ENCODE data around the gene PIP5K1B. TPM values are rescaled to one million over a fixed set of nuclear protein-coding genes. Genes with fewer than 3 reads are reported as not detected.

PIP5K1B gene
- total RNA-seq, 1 experiment from 2014 or later = 0.16 TPM

GRCh38 chr9:68832861-68833518 is 128.0 kb downstream of the PIP5K1B start:
- intact Hi-C loops (cut with micrococcal nuclease) = no loop called here
- H3K36me3 Mint-ChIP-seq (ENCODE audit: insufficient read depth, unreplicated experiment) = no peaks in the 10 kb centered on the region
- no peak for TF ChIP-seq CTCF (IDR thresholded peaks at IDR 0.05; ENCODE audit: unreplicated experiment)
- no peaks in the 10 kb centered on the region for H3K4me1 Mint-ChIP-seq (ENCODE audit: insufficient read depth, unreplicated experiment)
- no peak overlapping the region for H3K27ac Mint-ChIP-seq (ENCODE audit: low read depth, unreplicated experiment)
- CTCF ChIA-PET = interaction anchor here (0.6 to 1.0 kb wide), 4 partner anchors 75 to 341 kb away, joined by 3 to 4 read pairs (median 3); no protein-coding TSS in a partner anchor
- H3K27me3 Mint-ChIP-seq (ENCODE audit: insufficient read depth, unreplicated experiment) = peaks cover 20% of the 10 kb centered on the region
- BruUV-seq (replicated peaks) = no TSS peak
- POLR2A ChIA-PET = no interaction called here
- DNase-seq (ENCODE audit: unreplicated experiment) = peak; percentile 27
- no peaks in the 10 kb centered on the region for H3K9me3 Mint-ChIP-seq (ENCODE audit: unreplicated experiment)
- no peak overlapping the region for H3K4me3 Mint-ChIP-seq (ENCODE audit: unreplicated experiment)

- POLR2A ChIA-PET = no interaction called here
- H3K4me1 Mint-ChIP-seq (ENCODE audit: insufficient read depth, unreplicated experiment) = no peaks in the 10 kb centered on the region
- BruUV-seq (replicated peaks) = no TSS peak
These were observed 130.0 kb downstream of the PIP5K1B start for GRCh38 chr9:68834931-68835520.

GRCh38 chr9:68836788-68837187 is 131.7 kb downstream of the PIP5K1B start:
- no peak overlapping the region for H3K27ac Mint-ChIP-seq (ENCODE audit: low read depth, unreplicated experiment)
- no peaks in the 10 kb centered on the region for H3K36me3 Mint-ChIP-seq (ENCODE audit: insufficient read depth, unreplicated experiment)

More at GRCh38 chr9:68834931-68835520, 130.0 kb downstream of the PIP5K1B start:
- CTCF ChIA-PET = no interaction called here
- intact Hi-C loops (cut with micrococcal nuclease) = no loop called here
- Mint-ChIP-seq H3K27ac (ENCODE audit: low read depth, unreplicated experiment) (no peak overlapping the region), H3K9me3 (ENCODE audit: unreplicated experiment) (no peaks in the 10 kb centered on the region), H3K4me3 (ENCODE audit: unreplicated experiment) (no peak overlapping the region), H3K27me3 (ENCODE audit: insufficient read depth, unreplicated experiment) (peaks cover 21% of the 10 kb centered on the region), H3K36me3 (ENCODE audit: insufficient read depth, unreplicated experiment) (no peaks in the 10 kb centered on the region)
- no peak for TF ChIP-seq CTCF (IDR thresholded peaks at IDR 0.05; ENCODE audit: unreplicated experiment)
- DNase-seq (ENCODE audit: unreplicated experiment) = no peak

GRCh38 chr9:68838245-68838644 is 133.2 kb downstream of the PIP5K1B start:
- no peak for DNase-seq (ENCODE audit: unreplicated experiment)
- no peak overlapping the region for H3K27ac Mint-ChIP-seq (ENCODE audit: low read depth, unreplicated experiment)
- CTCF ChIA-PET = no interaction called here
- POLR2A ChIA-PET = no interaction called here
- H3K9me3 Mint-ChIP-seq (ENCODE audit: unreplicated experiment) = no peaks in the 10 kb centered on the region
- peaks cover 35% of the 10 kb centered on the region for H3K27me3 Mint-ChIP-seq (ENCODE audit: insufficient read depth, unreplicated experiment)
- H3K4me3 Mint-ChIP-seq (ENCODE audit: unreplicated experiment) = no peak overlapping the region
- no peaks in the 10 kb centered on the region for H3K4me1 Mint-ChIP-seq (ENCODE audit: insufficient read depth, unreplicated experiment)
- no TSS peak for BruUV-seq (replicated peaks)
- intact Hi-C loops (cut with micrococcal nuclease) = no loop called here
- no peak for TF ChIP-seq CTCF (IDR thresholded peaks at IDR 0.05; ENCODE audit: unreplicated experiment)
- H3K36me3 Mint-ChIP-seq (ENCODE audit: insufficient read depth, unreplicated experiment) = no peaks in the 10 kb centered on the region

More at GRCh38 chr9:68836788-68837187, 131.7 kb downstream of the PIP5K1B start:
- no peak for TF ChIP-seq CTCF (IDR thresholded peaks at IDR 0.05; ENCODE audit: unreplicated experiment)
- POLR2A ChIA-PET = no interaction called here
- no peak for DNase-seq (ENCODE audit: unreplicated experiment)
- intact Hi-C loops (cut with micrococcal nuclease) = no loop called here
- Mint-ChIP-seq H3K4me3 (ENCODE audit: unreplicated experiment) (no peak overlapping the region), H3K4me1 (ENCODE audit: insufficient read depth, unreplicated experiment) (no peaks in the 10 kb centered on the region), H3K27me3 (ENCODE audit: insufficient read depth, unreplicated experiment) (peaks cover 35% of the 10 kb centered on the region), H3K9me3 (ENCODE audit: unreplicated experiment) (no peaks in the 10 kb centered on the region)
- CTCF ChIA-PET = no interaction called here
- BruUV-seq (replicated peaks) = no TSS peak

Measured in MCF 10A (cell line).